ENCODE data around the gene GNS. TPM values are rescaled to one million over a fixed set of nuclear protein-coding genes. Genes with fewer than 3 reads are reported as not detected.
"Not testable (repeated sequence)": the region's sequence is repeated elsewhere in the genome, so short reads cannot be mapped to it uniquely, and the experiment has no call there.

GNS gene
- total RNA-seq, 2 donors from 2014 or later = 107 to 125 TPM

GRCh38 chr12:64691227-64691794 lies 67.9 kb downstream of the GNS start:
- Histone ChIP-seq H3K9me3 (no peaks in the 10 kb centered on the region), H3K27me3 (replicated peaks; ENCODE audit: insufficient read depth) (no peaks in the 10 kb centered on the region), H3K4me1 (ENCODE audit: control insufficient read depth in 1 of 2, low read depth in 2 of 2) (peaks cover 22 to 70% of the 10 kb centered on the region in 2 donors), H3K36me3 (peaks cover 28% of the 10 kb centered on the region), H3K4me3 (no peak overlapping the region), H3K27ac (peak overlapping the region; percentile 20 to 44)
- DNase-seq (ENCODE audit: low spot score) = no peak
- no peak for ATAC-seq (ENCODE audit: insufficient number of reproducible peaks, low FRiP score, low read depth)
- TF ChIP-seq, protein P1, sequence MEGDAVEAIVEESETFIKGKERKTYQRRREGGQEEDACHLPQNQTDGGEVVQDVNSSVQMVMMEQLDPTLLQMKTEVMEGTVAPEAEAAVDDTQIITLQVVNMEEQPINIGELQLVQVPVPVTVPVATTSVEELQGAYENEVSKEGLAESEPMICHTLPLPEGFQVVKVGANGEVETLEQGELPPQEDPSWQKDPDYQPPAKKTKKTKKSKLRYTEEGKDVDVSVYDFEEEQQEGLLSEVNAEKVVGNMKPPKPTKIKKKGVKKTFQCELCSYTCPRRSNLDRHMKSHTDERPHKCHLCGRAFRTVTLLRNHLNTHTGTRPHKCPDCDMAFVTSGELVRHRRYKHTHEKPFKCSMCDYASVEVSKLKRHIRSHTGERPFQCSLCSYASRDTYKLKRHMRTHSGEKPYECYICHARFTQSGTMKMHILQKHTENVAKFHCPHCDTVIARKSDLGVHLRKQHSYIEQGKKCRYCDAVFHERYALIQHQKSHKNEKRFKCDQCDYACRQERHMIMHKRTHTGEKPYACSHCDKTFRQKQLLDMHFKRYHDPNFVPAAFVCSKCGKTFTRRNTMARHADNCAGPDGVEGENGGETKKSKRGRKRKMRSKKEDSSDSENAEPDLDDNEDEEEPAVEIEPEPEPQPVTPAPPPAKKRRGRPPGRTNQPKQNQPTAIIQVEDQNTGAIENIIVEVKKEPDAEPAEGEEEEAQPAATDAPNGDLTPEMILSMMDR (IDR thresholded peaks at IDR 0.05) = no peak

DNA sequence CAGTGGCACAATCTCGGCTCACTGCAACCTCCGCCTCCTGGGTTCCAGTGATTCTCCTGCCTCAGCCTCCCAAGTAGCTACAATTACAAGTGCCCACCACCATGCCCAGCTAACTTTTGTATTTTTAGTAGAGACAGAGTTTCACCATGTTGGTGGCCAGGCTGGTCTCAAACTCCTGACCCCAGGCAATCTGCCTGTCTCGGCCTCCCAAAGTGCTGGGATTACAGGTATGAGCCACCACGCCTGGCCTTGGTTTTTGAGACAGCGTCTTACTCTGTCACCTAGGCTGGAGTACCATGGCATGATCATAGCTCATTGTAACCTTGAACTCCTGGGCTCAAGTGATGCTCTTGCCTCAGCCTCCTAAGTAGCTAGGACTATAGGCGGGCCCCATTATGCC lies 69.0 kb downstream of the GNS start:
- Histone ChIP-seq H3K4me1 (ENCODE audit: control insufficient read depth in 1 of 2, low read depth in 2 of 2) (peaks cover 16 to 61% of the 10 kb centered on the region in 2 donors), H3K36me3 (peaks cover 29% of the 10 kb centered on the region), H3K27ac (peak overlapping the region in 1 of 2 donors; percentile 20)
- not testable (repeated sequence) for H3K9me3 ChIP-seq; ATAC-seq (ENCODE audit: insufficient number of reproducible peaks, low FRiP score, low read depth); DNase-seq (ENCODE audit: low spot score); H3K4me3 ChIP-seq; H3K27me3 ChIP-seq (replicated peaks; ENCODE audit: insufficient read depth)

DNA sequence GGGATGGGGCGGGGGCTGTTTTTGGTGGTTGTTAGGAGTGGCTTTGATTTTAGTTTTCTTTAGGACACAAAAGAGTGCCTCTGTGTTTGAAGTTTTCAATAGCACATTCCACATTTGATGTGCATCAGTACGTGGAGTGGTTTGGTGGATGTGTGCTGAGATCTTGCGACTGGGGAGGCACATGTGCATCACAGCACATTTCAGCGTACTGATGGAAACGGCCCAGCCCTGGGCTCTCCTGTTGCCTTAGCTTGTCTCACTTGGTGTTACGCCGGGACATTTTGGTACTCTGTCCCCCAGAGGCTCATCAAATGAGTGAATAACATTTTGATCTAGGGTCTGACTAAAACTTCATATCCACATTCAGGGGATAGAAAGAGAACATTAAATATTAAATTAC lies 70.5 kb downstream of the GNS start:
- ATAC-seq (ENCODE audit: insufficient number of reproducible peaks, low FRiP score, low read depth) (no peak), DNase-seq (ENCODE audit: low spot score) (no peak)
- Histone ChIP-seq H3K36me3 (peaks cover 21% of the 10 kb centered on the region), H3K27ac (peak overlapping the region; percentile 17 to 49), H3K9me3 (no peaks in the 10 kb centered on the region), H3K4me1 (ENCODE audit: control insufficient read depth in 1 of 2, low read depth in 2 of 2) (peaks cover 13 to 55% of the 10 kb centered on the region in 2 donors), H3K4me3 (no peak overlapping the region), H3K27me3 (replicated peaks; ENCODE audit: insufficient read depth) (no peaks in the 10 kb centered on the region)
- TF ChIP-seq, protein P1 (IDR thresholded peaks at IDR 0.05) = no peak

DNA sequence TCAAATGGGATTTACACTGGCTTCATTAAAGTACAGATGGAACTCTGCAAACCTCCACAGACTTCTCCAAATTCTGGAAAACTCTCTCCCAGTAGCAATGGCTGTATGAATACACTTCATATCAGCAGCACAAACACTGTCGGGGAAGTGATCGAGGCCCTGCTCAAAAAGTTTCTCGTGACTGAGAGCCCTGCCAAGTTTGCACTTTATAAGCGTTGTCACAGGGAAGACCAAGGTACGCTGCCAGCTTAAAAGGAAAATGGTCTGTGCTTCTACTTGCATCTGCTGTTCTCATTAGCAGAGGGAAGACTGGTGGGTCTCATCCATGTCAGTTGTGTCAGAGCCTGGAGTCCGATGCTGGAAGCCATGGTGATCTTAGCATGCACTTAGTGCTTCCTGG lies 71.0 kb downstream of the GNS start:
- ATAC-seq (ENCODE audit: insufficient number of reproducible peaks, low FRiP score, low read depth) (no peak), DNase-seq (ENCODE audit: low spot score) (no peak)
- Histone ChIP-seq H3K27me3 (replicated peaks; ENCODE audit: insufficient read depth) (no peaks in the 10 kb centered on the region), H3K36me3 (peaks cover 19% of the 10 kb centered on the region), H3K27ac (peak overlapping the region; percentile 17 to 49), H3K9me3 (no peaks in the 10 kb centered on the region), H3K4me1 (ENCODE audit: control insufficient read depth in 1 of 2, low read depth in 2 of 2) (peaks cover 18 to 56% of the 10 kb centered on the region in 2 donors), H3K4me3 (no peak overlapping the region)
- TF ChIP-seq, protein P1 (IDR thresholded peaks at IDR 0.05) = no peak

DNA sequence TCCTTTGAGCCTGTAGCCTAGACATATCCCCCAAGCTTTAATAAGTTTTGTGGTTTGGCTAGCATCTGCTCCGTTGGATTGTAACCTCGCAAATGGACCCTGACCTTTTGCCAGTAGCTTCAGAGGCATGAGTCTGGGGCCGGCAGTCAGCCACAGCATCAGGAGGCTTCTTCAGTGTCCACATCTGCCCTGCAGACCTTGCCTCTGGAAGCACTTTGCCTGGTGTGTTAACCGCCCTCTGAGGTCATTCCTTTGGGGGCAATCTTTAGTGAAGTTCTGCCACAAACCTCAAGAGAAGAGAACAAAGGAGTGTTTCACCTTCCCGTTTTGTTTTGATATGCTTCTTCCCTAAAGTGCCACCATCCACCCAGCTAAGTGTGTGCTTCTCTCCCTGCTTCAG lies 71.4 kb downstream of the GNS start:
- Histone ChIP-seq H3K9me3 (no peaks in the 10 kb centered on the region), H3K4me1 (ENCODE audit: control insufficient read depth in 1 of 2, low read depth in 2 of 2) (peaks cover 22 to 60% of the 10 kb centered on the region in 2 donors), H3K27ac (peak overlapping the region; percentile 17 to 49), H3K27me3 (replicated peaks; ENCODE audit: insufficient read depth) (no peaks in the 10 kb centered on the region), H3K4me3 (no peak overlapping the region), H3K36me3 (peaks cover 19% of the 10 kb centered on the region)
- ATAC-seq (ENCODE audit: insufficient number of reproducible peaks, low FRiP score, low read depth) (no peak), DNase-seq (ENCODE audit: low spot score) (no peak)
- TF ChIP-seq, protein P1 (IDR thresholded peaks at IDR 0.05) = no peak

DNA sequence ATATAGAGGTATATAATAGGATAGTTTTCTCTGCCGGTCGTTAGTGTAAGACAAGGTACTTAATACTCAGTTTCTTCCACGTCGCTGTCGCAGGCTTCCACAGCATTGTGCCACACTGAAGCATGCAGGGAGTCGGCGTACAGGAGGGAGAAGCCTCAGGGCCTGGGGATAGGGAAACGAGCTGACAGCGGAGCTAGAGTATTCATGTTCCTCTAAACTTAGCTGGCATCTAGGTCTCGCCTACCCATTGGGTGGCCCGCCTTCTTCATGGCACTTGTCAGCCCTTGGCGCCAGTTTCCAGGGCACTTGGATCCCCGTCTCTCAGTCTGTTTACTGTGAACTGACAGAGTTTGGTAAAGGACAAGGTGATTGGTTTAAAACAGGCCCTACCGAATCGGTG lies 73.6 kb downstream of the GNS start:
- ATAC-seq (ENCODE audit: insufficient number of reproducible peaks, low FRiP score, low read depth) (no peak), DNase-seq (ENCODE audit: low spot score) (no peak)
- peak overlapping the region; percentile 0 to 43 for H3K27ac ChIP-seq
- H3K4me3 ChIP-seq = no peak overlapping the region
- TF ChIP-seq, protein P1 (IDR thresholded peaks at IDR 0.05) = no peak
- peaks cover 19% of the 10 kb centered on the region for H3K36me3 ChIP-seq
- H3K9me3 ChIP-seq = no peaks in the 10 kb centered on the region
- H3K4me1 ChIP-seq (ENCODE audit: control insufficient read depth in 1 of 2, low read depth in 2 of 2) = peaks cover 28 to 65% of the 10 kb centered on the region in 2 donors
- H3K27me3 ChIP-seq (replicated peaks; ENCODE audit: insufficient read depth) = no peaks in the 10 kb centered on the region

All from thoracic aorta (tissue), 2 donors.